Astrocyte (in vitro differentiated cells and primary cell): Measurements from ENCODE around the gene NCKAP1. TPM values are rescaled to one million over a fixed set of nuclear protein-coding genes. Genes with fewer than 3 reads are reported as not detected.
"Not testable (repeated sequence)": the region's sequence is repeated elsewhere in the genome, so short reads cannot be mapped to it uniquely, and the experiment has no call there.

ENCODE experiments used
- DNase-seq: peaks from one replicate; pipeline ENCODE4 v3.0.0-alpha.2; 2010; ENCODE audit warnings: low read depth
- FAIRE-seq: peaks from 2 replicates; lab custom pipeline; 2011; peaks lifted over from hg19 to GRCh38; lab: Jason Lieb, UNC
- H2AFZ ChIP-seq: 2 replicates; pipeline ENCODE4 v1.6.0; 2012; ENCODE audit warnings: low read depth, low read length, inconsistent platforms
- H3K27ac ChIP-seq: 2 replicates; pipeline ENCODE4 v1.5.1; 2011; ENCODE audit warnings: low read depth, low read length, inconsistent platforms
- H3K27me3 ChIP-seq: 2 replicates; pipeline ENCODE4 v1.6.0; 2011; ENCODE audit warnings: low read length, inconsistent platforms; ENCODE audit not compliant: insufficient read depth
- H3K36me3 ChIP-seq: 2 replicates; pipeline ENCODE4 v1.5.1; 2011; ENCODE audit warnings: low read length, inconsistent platforms; ENCODE audit not compliant: insufficient read depth
- H3K4me1 ChIP-seq: 2 replicates; pipeline ENCODE4 v1.5.1; 2011; ENCODE audit warnings: low read length, inconsistent platforms; ENCODE audit not compliant: insufficient read depth
- H3K4me2 ChIP-seq: 2 replicates; pipeline ENCODE4 v1.6.0; 2012; ENCODE audit warnings: low read length, inconsistent platforms
- H3K4me3 ChIP-seq: 2 replicates; pipeline ENCODE4 v1.5.1; 2011; ENCODE audit warnings: low read depth, mild to moderate bottlenecking, low read length, inconsistent platforms; ENCODE audit not compliant: insufficient read depth
- H3K79me2 ChIP-seq: 2 replicates; pipeline ENCODE4 v1.6.0; 2012; ENCODE audit warnings: mild to moderate bottlenecking, low read length, inconsistent platforms; ENCODE audit not compliant: insufficient read depth
- H3K9ac ChIP-seq: 2 replicates; pipeline ENCODE4 v1.6.0; 2012; ENCODE audit warnings: mild to moderate bottlenecking, low read length, inconsistent platforms
- H3K9me3 ChIP-seq: 2 replicates; pipeline ENCODE4 v1.5.1; 2012; ENCODE audit warnings: low read depth, mild to moderate bottlenecking, low read length, inconsistent platforms; ENCODE audit not compliant: insufficient read depth
- H4K20me1 ChIP-seq: 2 replicates; pipeline ENCODE4 v1.6.0; 2012; ENCODE audit warnings: low read length, inconsistent platforms; ENCODE audit not compliant: insufficient read depth
- H3K27ac Mint-ChIP-seq: one replicate; pipeline ENCODE4 v1.8.0; 2021; ENCODE audit warnings: mild to moderate bottlenecking, mixed read lengths; ENCODE audit not compliant: unreplicated experiment
- H3K27me3 Mint-ChIP-seq: one replicate; pipeline ENCODE4 v1.8.0; 2021; ENCODE audit warnings: low read depth, mixed read lengths; ENCODE audit not compliant: unreplicated experiment
- H3K36me3 Mint-ChIP-seq: one replicate; pipeline ENCODE4 v1.8.0; 2021; ENCODE audit warnings: low read depth, mixed read lengths; ENCODE audit not compliant: unreplicated experiment
- H3K4me1 Mint-ChIP-seq: one replicate; pipeline ENCODE4 v1.8.0; 2021; ENCODE audit warnings: low read depth, mixed read lengths; ENCODE audit not compliant: unreplicated experiment
- H3K4me3 Mint-ChIP-seq: one replicate; pipeline ENCODE4 v1.8.0; 2021; ENCODE audit warnings: mild to moderate bottlenecking, moderate library complexity, mixed read lengths; ENCODE audit not compliant: unreplicated experiment
- H3K9me3 Mint-ChIP-seq: one replicate; pipeline ENCODE4 v1.8.0; 2021; ENCODE audit warnings: mild to moderate bottlenecking, mixed read lengths; ENCODE audit not compliant: unreplicated experiment
- EZH2 ChIP-seq: IDR thresholded peaks from 2 replicates; pipeline ENCODE4 v1.6.1; 2012; ENCODE audit warnings: mild to moderate bottlenecking, low read length, inconsistent platforms; ENCODE audit not compliant: insufficient read depth
- total RNA-seq: library from RNA; stranded (reverse); gene quantifications from 2 replicates; pipeline ENCODE4 v1.2.1, GENCODE V29; 2021
- TF ChIP-seq, protein P1 (sequence below): IDR thresholded peaks from 2 replicates; pipeline ENCODE4 v1.5.1; 2011; ENCODE audit warnings: low read depth, mild to moderate bottlenecking, inconsistent platforms, low read length, moderate library complexity; ENCODE audit not compliant: insufficient read depth

NCKAP1 gene
- total RNA-seq, 1 donor from 2014 or later, result 164 TPM

DNA sequence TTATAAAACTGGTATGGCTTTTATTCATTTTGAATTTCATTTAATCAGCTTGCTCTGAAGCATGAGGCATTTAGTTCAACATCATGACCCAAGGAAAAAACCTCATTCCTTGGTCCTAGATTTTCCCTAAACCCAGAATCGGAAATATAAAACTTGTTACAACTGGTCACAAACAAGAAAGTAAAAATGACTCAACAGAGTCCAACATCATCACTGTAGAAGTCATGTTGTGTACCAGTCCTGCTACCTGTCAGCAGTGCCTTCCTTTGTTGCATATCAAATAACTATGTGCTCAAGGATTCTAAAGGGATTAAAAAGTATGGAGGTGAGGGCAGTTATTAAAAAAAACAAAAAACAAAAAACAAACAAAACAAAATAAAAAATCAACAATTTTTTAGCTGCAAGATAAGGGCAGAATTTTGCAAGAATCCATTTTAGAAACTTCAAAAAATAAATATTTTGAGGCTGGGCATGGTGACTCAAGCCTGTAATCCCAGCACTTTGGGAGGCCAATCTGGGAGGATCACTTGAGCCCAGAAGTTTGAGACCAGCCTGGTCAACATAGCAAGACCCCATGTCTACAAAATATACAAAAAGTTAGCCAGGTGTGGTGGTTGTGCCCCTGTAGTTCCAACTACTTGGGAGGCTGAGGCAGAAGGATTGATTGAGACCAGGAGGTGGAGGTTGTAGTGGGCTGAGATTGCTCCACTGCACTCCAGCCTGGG lies 18.4 kb downstream of the NCKAP1 start:
- Histone ChIP-seq H2AFZ (no peak overlapping the region), H3K27me3 (no peaks in the 10 kb centered on the region), H4K20me1 (peaks cover 87% of the 10 kb centered on the region), H3K4me1 (no peaks in the 10 kb centered on the region), H3K9ac (no peak overlapping the region), H3K36me3 (peaks cover 4% of the 10 kb centered on the region), H3K4me2 (no peak overlapping the region), H3K79me2 (peaks cover 99% of the 10 kb centered on the region), H3K9me3 (no peaks in the 10 kb centered on the region), H3K27ac (no peak overlapping the region), H3K4me3 (no peak overlapping the region)
- Mint-ChIP-seq H3K9me3 (no peaks in the 10 kb centered on the region), H3K27me3 (no peaks in the 10 kb centered on the region), H3K36me3 (peaks cover 11% of the 10 kb centered on the region), H3K4me3 (no peak overlapping the region), H3K4me1 (peaks cover 10% of the 10 kb centered on the region), H3K27ac (no peak overlapping the region)
- TF ChIP-seq, protein P1, sequence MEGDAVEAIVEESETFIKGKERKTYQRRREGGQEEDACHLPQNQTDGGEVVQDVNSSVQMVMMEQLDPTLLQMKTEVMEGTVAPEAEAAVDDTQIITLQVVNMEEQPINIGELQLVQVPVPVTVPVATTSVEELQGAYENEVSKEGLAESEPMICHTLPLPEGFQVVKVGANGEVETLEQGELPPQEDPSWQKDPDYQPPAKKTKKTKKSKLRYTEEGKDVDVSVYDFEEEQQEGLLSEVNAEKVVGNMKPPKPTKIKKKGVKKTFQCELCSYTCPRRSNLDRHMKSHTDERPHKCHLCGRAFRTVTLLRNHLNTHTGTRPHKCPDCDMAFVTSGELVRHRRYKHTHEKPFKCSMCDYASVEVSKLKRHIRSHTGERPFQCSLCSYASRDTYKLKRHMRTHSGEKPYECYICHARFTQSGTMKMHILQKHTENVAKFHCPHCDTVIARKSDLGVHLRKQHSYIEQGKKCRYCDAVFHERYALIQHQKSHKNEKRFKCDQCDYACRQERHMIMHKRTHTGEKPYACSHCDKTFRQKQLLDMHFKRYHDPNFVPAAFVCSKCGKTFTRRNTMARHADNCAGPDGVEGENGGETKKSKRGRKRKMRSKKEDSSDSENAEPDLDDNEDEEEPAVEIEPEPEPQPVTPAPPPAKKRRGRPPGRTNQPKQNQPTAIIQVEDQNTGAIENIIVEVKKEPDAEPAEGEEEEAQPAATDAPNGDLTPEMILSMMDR, result no peak
- TF ChIP-seq EZH2, result no peak
- no peak for FAIRE-seq
- DNase-seq, result no peak

DNA sequence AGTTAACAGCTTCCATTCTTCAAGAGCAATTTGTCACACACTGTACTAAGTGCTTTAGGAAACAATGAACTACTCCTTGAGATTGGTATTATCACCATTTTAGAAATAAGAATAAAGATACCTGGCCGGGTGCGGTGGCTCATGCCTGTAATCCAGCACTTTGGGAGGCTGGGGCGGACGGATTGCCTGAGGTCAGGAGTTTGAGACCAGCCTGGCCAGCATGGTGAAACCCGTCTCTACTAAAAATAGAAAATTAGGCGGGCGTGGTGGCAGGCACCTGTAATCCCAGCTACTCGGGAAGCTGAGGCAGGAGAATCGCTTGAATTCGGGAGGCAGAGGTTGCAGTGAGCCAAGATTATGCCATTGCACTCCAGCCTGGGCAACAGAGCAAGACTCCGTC lies 20.4 kb downstream of the NCKAP1 start:
- peaks cover 11% of the 10 kb centered on the region for H3K36me3 Mint-ChIP-seq
- peaks cover 91% of the 10 kb centered on the region for H4K20me1 ChIP-seq
- peaks cover 16% of the 10 kb centered on the region for H3K4me1 Mint-ChIP-seq

DNA sequence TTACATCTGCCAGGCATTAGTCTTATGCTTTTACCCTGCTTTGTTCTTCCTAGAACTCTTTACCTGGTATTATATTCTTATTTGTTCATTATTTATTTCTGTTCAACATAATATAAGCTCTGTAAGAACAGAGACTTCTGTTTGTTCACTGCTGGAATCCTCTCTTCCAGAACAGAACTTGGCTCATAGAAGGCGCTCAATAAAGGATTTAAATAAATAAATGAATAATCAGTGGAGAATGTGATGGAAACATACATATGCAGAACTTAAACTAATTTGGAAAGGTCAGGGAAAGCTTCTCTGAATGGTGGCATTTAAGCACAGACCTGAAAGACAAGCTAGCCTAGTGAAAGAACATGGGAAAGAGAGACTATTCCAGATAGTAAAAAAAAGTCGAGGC lies 24.3 kb downstream of the NCKAP1 start:
- DNase-seq (no peak), FAIRE-seq (no peak)
- peaks cover 93% of the 10 kb centered on the region for H4K20me1 ChIP-seq

More for the DNA sequence above, 20.4 kb downstream of the NCKAP1 start:
- not testable (repeated sequence) for DNase-seq, H3K4me1 ChIP-seq, H3K27me3 Mint-ChIP-seq, H3K9me3 Mint-ChIP-seq, H3K27ac ChIP-seq, H3K4me2 ChIP-seq, H3K36me3 ChIP-seq, H3K9ac ChIP-seq, FAIRE-seq, H3K27me3 ChIP-seq, H3K4me3 Mint-ChIP-seq, H3K27ac Mint-ChIP-seq, H3K4me3 ChIP-seq, H3K9me3 ChIP-seq, H2AFZ ChIP-seq
- H3K79me2 ChIP-seq, result peaks cover 99% of the 10 kb centered on the region

More for the DNA sequence above, 24.3 kb downstream of the NCKAP1 start:
- Mint-ChIP-seq H3K27me3 (no peaks in the 10 kb centered on the region), H3K9me3 (no peaks in the 10 kb centered on the region), H3K27ac (no peak overlapping the region), H3K36me3 (peaks cover 9% of the 10 kb centered on the region), H3K4me3 (no peak overlapping the region), H3K4me1 (peaks cover 24% of the 10 kb centered on the region)
- H3K36me3 ChIP-seq, result no peaks in the 10 kb centered on the region
- H3K27me3 ChIP-seq, result no peaks in the 10 kb centered on the region
- no peaks in the 10 kb centered on the region for H3K9me3 ChIP-seq
- H3K4me2 ChIP-seq, result no peak overlapping the region
- H3K4me3 ChIP-seq, result no peak overlapping the region
- no peak overlapping the region for H3K27ac ChIP-seq
- peaks cover 4% of the 10 kb centered on the region for H3K4me1 ChIP-seq
- H3K79me2 ChIP-seq, result peaks cover 99% of the 10 kb centered on the region
- no peak overlapping the region for H2AFZ ChIP-seq
- TF ChIP-seq EZH2, result no peak
- TF ChIP-seq, protein P1, result no peak
- H3K9ac ChIP-seq, result no peak overlapping the region
